Glomerular endothelial cell (primary cell): ENCODE measurements around the gene TMEM250. TPM values are rescaled to one million over a fixed set of nuclear protein-coding genes. Genes with fewer than 3 reads are reported as not detected.

ENCODE experiments used
- DNase-seq: peaks from one replicate; pipeline ENCODE4 v3.0.0-alpha.2; 2011; ENCODE audit warnings: low read depth, low spot score; ENCODE audit errors: extremely low read depth
- total RNA-seq: library from RNA; depleted of rRNA; stranded (reverse); fragments of >200 nt; gene quantifications from 2 replicates; pipeline ENCODE4 v1.2.3, GENCODE V29; 2015

The TMEM250 gene
- total RNA-seq, 1 donor from 2014 or later = 67.3 TPM

- no peak for DNase-seq
These were observed 32.9 kb downstream of the TMEM250 start for GRCh38 chr9:136085815-136086212.

DNA sequence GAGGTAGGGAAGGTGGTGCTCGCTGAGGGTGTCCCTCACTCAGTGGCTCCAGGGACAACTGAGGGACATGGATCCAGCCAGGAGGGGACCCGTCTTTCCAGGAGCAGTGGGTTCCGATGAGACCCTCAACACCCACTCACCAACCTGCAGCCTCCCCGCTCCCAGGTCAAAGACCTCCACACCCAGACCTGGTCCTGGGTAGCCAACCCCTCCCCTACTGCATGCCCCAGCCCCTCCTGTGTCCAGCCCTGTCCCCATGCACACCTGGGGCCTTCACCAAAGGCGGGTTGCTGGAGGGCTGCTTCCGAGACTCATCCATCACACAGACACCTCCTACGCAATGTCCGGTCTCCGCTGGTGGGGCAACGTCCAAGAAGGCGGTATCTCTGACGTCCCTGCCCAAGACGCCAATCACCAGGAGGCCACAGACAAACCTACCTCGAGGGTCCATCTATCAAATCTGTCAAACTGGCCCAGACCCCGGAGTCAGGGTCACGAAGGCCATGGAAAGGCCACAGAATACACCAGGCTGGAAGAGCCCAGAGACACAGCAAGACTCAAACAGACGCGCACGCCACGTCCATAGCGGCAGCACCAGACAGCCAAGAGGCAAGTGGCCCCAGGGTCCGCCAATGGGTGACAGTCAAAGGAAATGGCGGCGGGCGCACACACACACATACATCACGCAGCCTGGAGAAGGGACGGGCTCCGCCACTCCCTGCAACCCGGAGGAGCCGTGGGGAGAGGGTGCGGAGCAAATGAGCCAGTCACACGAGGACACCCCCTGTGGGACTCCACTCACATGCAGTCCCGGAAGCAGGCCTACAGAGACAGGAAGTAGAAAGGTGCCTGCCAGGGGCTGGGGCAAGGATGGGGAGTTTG lies 34.4 kb downstream of the TMEM250 start:
- DNase-seq = no peak

- DNase-seq = no peak
These were observed 35.1 kb downstream of the TMEM250 start for GRCh38 chr9:136083558-136084062.

GRCh38 chr9:136082496-136083361 lies 35.9 kb downstream of the TMEM250 start:
- DNase-seq = no peak

GRCh38 chr9:136081826-136082495 lies 36.7 kb downstream of the TMEM250 start:
- DNase-seq = no peak

GRCh38 chr9:136081113-136081825 lies 37.4 kb downstream of the TMEM250 start:
- DNase-seq = no peak

- no peak for DNase-seq
These were observed 38.0 kb downstream of the TMEM250 start for GRCh38 chr9:136080716-136081112.

DNA sequence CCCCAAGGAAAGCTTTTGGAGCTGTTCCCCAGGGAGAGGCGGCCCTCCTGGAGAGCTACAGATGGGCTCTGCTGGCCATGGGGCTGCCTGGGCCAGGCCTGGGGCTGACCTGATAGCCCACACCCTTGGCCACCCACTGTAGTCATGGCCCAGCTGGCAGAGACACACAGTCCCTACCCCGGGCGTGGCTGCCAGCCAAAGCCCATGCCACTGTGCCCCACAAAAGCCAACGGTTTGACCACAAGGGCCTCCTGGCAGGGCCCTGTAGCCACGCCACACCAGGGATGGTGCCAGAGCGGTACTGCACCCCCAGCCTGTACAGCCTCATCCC lies 38.8 kb downstream of the TMEM250 start:
- DNase-seq = no peak

GRCh38 chr9:136079211-136079915 lies 39.3 kb downstream of the TMEM250 start:
- no peak for DNase-seq

- no peak for DNase-seq
These were observed 40.1 kb downstream of the TMEM250 start for GRCh38 chr9:136078498-136079011.

GRCh38 chr9:136078024-136078423 lies 40.7 kb downstream of the TMEM250 start:
- no peak for DNase-seq

DNA sequence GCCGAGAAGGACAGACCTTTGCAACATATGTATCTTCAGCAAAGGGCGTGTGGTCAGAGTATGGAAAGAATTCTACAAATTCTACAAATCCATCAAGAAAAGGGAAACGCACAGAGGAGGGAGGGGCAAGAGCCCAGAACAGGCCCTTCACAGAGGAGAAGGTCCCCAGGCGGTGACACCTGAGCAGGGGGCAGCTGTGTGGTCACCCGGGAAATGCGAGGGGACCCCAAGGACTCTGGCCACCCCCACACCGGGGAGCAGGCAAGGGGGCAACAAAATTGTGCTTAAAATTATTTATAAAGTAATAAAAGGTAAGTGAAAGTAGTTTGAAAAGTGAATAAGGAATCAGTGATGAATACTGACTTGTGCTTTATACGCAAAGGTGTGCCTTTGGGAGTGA lies 41.2 kb downstream of the TMEM250 start:
- DNase-seq = no peak

DNA sequence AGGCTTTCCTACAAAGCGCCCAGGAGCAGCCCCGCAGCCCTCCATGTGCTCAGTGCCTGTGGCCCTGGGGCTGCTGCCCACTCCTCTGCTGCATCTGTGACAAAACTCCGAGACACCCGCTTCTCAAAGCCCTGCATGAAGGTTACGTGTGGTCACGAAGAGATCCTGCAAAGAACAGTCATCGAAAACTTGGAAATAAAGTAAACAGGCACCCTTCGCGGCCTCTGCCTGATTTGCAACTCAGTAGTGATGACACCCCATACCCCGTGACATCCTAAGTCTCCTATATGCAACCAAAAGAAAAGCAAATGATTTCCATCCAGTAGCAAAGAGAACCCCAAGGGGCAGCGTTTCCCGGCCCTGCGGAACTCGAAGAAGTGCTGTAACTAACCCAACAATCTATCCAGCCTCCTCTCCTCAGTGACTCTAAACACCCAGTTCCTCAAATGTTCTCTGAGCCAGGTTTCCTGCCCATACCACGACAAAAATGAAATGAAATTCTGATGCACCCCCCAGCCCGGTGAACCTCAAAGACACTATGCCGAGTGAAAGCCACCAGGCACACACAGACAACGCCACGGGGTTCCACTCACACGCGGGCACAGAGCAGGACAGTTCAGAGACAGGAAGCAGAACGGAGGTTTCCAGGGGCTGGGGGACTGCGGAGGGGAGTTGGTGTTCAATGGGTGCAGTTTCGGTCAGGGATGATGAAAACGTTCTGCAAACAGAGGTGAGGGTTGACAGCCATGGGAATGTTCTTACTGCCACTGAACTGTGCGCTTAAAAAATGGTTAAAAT lies 42.6 kb downstream of the TMEM250 start:
- DNase-seq = no peak

DNA sequence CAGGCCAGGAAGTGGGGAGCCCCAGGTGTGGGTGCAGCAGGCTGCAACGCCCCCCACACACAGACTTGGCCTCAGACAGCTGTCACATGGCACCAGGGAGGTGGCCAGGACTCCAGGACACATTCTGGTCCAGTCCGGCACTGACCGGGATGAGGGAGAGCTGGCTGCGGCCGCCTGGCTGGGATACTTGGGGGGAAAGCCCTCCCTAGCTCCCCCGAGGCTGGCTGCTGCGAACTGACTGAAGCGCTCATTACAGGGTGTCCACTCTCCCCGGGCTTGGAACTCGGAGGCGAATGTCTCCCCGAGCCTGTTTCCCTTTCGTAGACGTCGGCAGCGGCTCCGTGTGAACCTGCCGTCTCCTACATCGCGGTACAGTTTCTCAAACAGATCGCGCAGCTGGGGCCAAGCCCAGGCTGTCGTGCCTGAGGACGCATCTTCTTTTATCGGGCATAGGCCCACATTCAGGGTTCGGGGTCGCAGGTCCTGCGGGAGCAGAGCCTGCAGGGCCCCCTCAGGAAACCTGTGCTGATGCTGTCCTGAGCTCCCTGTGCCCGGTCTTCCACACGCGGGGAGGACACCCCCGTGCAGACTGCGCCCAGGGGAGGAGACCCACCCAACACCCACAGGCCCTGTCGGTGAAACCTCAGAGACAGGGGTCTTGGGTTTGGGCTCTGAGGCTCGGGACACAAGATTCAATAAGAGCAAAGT lies 43.4 kb downstream of the TMEM250 start:
- DNase-seq = no peak

- DNase-seq = no peak
These were observed 44.0 kb downstream of the TMEM250 start for GRCh38 chr9:136074706-136075105.
